DOHH2 (cell line): ENCODE measurements around the gene NFKBIZ.

Experiments used
- CTCF ChIP-seq: fragments of 200-600 bp; sonication (generic); IDR thresholded peaks from one replicate; pipeline ENCODE4 v1.5.1; 2014; ENCODE audit warnings: antibody characterized with exemption, mild to moderate bottlenecking, low read depth, low read length; ENCODE audit not compliant: poor library complexity, severe bottlenecking
- EZH2phosphoT487 ChIP-seq: fragments of 200-600 bp; sonication (generic); IDR thresholded peaks from 2 replicates; pipeline ENCODE4 v1.6.1; 2017; ENCODE audit warnings: borderline replicate concordance, mild to moderate bottlenecking, antibody characterized with exemption, low read length, moderate library complexity, mixed read lengths

DNA sequence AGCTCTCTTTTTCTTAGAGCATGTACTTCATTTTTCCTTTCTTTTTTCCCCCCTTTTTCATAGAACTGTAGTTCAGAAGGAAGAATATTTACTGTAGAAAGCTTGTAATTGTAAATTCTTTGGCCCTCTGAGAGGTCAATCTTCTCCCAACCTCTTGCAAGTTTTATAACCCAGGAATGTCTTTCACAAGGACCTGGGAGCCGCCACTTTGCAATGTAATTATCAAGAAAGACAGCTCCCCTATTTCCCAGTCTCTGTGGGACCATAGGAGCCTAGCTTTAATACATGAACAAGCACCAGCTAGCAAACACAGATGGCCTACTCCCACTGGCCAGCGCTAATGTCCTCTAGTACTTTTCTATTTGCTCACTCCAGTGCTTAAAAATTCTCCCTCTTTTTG is 51.4 kb downstream of the NFKBIZ start:
- TF ChIP-seq CTCF (no peak), EZH2phosphoT487 (no peak)
